ENCODE data around the gene TRAF2.

The TRAF2 gene

Small RNAs within 50 kb of the gene (microRNA-seq; reads per million reads assigned to microRNA genes)
- gene MIR4479: 2.1 reads per million
